ENCODE data around the gene SLC39A11. TPM values are rescaled to one million over a fixed set of nuclear protein-coding genes. Genes with fewer than 3 reads are reported as not detected.
A peak's percentile ranks its signal among the peaks of the same experiment; 100 is the strongest.
"Not testable (repeated sequence)": the region's sequence is repeated elsewhere in the genome, so short reads cannot be mapped to it uniquely, and the experiment has no call there.

The SLC39A11 gene
- total RNA-seq, 1 donor from 2014 or later: 16.3 TPM

DNA sequence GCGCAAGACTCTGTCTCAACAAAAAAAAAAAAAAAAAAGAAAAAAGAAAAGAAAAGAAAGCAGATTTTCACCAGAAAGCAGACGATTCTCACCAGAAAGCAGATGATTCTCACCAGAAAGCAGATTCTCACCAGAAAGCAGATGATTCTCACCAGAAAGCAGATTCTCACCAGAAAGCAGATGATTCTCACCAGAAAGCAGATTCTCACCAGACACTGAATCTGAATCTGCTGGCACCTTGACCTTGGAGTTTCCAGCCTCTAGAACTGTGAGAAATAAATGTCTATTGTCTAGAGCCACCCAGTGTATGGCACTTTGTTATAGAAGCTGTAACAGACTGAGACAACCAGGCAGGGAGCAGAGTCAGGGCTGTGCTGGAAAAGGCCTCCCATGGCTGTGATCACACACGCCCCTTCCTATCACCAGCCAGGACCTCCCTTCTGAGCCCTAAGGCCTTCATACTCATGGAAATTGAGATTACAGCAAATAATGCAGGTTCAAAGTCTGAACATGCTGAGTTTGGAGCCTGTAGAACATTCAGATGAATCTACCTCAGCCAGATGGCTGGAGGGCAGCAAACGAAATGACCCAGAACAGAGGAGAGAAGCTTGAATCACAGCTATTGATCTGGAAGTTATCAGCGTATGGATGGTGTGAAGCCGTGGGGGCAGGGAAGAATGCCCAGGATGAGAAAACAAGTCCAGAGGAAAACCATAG, 309.3 kb downstream of the SLC39A11 start:
- Mint-ChIP-seq H3K36me3 (ENCODE audit: unreplicated experiment) (peaks cover 5% of the 10 kb centered on the region), H3K4me3 (ENCODE audit: unreplicated experiment) (no peak overlapping the region), H3K27me3 (ENCODE audit: unreplicated experiment) (peaks cover 2% of the 10 kb centered on the region), H3K4me1 (ENCODE audit: low read depth, unreplicated experiment) (peaks cover 30% of the 10 kb centered on the region), H3K9me3 (ENCODE audit: unreplicated experiment) (peaks cover 13% of the 10 kb centered on the region), H3K27ac (ENCODE audit: unreplicated experiment) (no peak overlapping the region)
- no peak for DNase-seq
- TF ChIP-seq, protein P1, sequence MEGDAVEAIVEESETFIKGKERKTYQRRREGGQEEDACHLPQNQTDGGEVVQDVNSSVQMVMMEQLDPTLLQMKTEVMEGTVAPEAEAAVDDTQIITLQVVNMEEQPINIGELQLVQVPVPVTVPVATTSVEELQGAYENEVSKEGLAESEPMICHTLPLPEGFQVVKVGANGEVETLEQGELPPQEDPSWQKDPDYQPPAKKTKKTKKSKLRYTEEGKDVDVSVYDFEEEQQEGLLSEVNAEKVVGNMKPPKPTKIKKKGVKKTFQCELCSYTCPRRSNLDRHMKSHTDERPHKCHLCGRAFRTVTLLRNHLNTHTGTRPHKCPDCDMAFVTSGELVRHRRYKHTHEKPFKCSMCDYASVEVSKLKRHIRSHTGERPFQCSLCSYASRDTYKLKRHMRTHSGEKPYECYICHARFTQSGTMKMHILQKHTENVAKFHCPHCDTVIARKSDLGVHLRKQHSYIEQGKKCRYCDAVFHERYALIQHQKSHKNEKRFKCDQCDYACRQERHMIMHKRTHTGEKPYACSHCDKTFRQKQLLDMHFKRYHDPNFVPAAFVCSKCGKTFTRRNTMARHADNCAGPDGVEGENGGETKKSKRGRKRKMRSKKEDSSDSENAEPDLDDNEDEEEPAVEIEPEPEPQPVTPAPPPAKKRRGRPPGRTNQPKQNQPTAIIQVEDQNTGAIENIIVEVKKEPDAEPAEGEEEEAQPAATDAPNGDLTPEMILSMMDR (IDR thresholded peaks at IDR 0.05; ENCODE audit: partially characterized antibody, unreplicated experiment): no peak

DNA sequence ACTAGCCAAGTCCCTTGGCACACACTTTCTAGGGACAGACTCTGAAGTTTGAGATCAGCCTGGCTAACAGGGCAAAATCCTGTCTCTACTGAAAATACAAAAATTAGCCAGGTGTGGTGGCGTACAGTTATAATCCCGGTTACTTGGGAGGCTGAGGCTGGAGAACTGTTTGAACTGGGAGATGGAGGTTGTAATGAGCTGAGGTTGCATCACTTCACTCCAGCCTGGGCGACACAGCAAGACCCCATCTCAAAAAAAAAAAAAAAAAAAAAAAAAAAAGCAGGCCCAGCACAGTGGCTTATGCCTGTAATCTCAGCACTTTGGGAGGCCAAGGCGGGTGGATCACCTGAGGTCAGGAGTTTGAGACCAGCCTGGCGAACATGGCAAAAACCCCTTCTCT, 310.1 kb downstream of the SLC39A11 start:
- H3K36me3 Mint-ChIP-seq (ENCODE audit: unreplicated experiment); DNase-seq; H3K4me3 Mint-ChIP-seq (ENCODE audit: unreplicated experiment); H3K27me3 Mint-ChIP-seq (ENCODE audit: unreplicated experiment); H3K27ac Mint-ChIP-seq (ENCODE audit: unreplicated experiment): not testable (repeated sequence)
- peaks cover 14% of the 10 kb centered on the region for H3K9me3 Mint-ChIP-seq (ENCODE audit: unreplicated experiment)
- H3K4me1 Mint-ChIP-seq (ENCODE audit: low read depth, unreplicated experiment): peaks cover 32% of the 10 kb centered on the region

DNA sequence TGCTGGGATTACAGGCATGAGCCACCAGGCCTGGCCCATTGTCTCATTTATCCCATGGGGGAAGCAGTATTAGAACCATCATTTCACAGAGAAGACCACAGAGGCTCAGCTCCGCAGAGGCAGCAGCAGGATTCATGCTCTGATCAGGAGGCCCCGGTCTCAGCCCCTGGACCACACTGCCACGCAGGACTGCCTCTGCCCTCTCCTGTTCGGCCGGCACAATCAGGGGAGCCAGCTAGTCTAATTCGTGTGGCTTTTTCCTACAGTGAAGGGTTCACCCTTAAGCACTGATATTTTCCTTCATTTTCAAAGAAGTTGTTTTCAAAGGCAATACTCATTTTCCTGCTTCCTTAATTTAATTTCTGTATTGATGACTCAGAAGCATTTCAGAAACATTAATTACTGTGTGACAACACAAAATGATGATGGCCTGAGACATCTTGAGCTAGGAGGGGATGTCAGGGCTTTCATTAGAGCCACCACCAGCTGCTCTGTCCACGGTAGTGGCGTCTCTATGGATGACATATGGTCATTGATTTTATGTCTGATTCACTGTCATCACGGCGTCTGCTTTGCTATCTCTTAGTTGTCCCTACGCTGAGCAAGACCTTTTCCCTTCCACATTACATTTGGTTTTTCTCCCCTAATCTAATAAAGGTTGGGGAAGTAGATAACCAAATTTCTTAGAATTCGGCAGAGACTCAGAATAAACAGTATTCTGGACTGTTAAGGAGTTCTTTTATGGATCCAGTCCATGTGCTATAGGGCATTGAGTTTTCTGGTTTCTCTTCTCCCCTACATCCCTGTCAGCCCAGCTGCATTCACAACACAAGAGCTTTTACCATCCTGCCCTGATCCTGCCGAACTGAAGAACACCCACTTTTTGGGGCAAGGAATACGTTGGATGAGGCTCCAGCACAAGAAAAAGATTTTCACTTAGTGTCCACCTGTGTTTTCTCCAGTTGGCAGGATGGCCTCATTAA, 314.0 kb downstream of the SLC39A11 start:
- peaks cover 62% of the 10 kb centered on the region for H3K4me1 Mint-ChIP-seq (ENCODE audit: low read depth, unreplicated experiment)
- peak overlapping the region; percentile 58 for H3K4me3 Mint-ChIP-seq (ENCODE audit: unreplicated experiment)
- TF ChIP-seq, protein P1 (IDR thresholded peaks at IDR 0.05; ENCODE audit: partially characterized antibody, unreplicated experiment): no peak
- peaks cover 7% of the 10 kb centered on the region for H3K27me3 Mint-ChIP-seq (ENCODE audit: unreplicated experiment)
- peak overlapping the region; percentile 99 for H3K27ac Mint-ChIP-seq (ENCODE audit: unreplicated experiment)
- peaks cover 27% of the 10 kb centered on the region for H3K9me3 Mint-ChIP-seq (ENCODE audit: unreplicated experiment)
- no peaks in the 10 kb centered on the region for H3K36me3 Mint-ChIP-seq (ENCODE audit: unreplicated experiment)
- peak; percentile 69 for DNase-seq

DNA sequence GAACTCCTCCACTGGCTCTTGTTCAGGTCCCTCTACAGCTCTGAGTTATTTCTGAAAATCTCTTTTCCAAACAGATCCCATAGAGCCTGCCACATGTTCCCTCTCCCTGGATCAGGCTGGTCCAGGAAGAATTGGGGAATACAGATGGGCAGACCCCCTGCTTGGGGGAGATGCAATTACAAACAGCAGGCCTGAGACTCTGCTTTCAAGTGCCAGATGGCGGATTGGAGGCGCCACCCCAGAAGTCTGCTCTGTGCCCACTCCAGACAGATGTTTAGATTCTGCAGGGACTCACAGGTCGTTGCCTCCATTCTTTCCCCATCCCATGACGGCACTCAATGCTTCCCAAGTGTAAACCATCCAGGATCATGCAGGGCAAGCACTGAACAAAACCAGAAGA, 316.6 kb downstream of the SLC39A11 start:
- Mint-ChIP-seq H3K4me3 (ENCODE audit: unreplicated experiment) (peak overlapping the region; percentile 32), H3K9me3 (ENCODE audit: unreplicated experiment) (peaks cover 29% of the 10 kb centered on the region), H3K27ac (ENCODE audit: unreplicated experiment) (peak overlapping the region; percentile 92), H3K27me3 (ENCODE audit: unreplicated experiment) (peaks cover 9% of the 10 kb centered on the region), H3K4me1 (ENCODE audit: low read depth, unreplicated experiment) (peaks cover 68% of the 10 kb centered on the region), H3K36me3 (ENCODE audit: unreplicated experiment) (no peaks in the 10 kb centered on the region)
- DNase-seq: peak; percentile 32
- TF ChIP-seq, protein P1 (IDR thresholded peaks at IDR 0.05; ENCODE audit: partially characterized antibody, unreplicated experiment): no peak

DNA sequence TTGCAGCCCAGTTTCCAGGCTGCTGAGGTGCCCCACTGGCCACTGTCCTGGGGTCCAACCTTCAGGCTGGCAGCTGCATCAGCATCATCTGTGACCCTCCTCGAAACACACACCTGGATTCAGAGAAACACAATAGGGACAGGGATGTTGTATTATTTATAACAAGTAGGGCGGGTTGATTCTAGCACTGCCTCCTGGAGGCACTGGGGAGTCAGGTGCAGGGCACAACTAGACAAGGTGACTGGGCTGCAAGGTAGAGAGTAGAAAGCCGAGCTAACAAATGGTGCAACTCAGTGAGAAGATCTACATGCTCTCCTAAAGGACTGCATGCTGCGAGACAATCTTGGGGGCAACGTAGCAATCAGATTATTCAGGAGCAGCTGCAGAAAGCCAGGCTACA, 317.3 kb downstream of the SLC39A11 start:
- Mint-ChIP-seq H3K4me3 (ENCODE audit: unreplicated experiment) (no peak overlapping the region), H3K27me3 (ENCODE audit: unreplicated experiment) (peaks cover 9% of the 10 kb centered on the region), H3K27ac (ENCODE audit: unreplicated experiment) (peak overlapping the region; percentile 92), H3K36me3 (ENCODE audit: unreplicated experiment) (peaks cover 4% of the 10 kb centered on the region), H3K4me1 (ENCODE audit: low read depth, unreplicated experiment) (peaks cover 65% of the 10 kb centered on the region), H3K9me3 (ENCODE audit: unreplicated experiment) (peaks cover 29% of the 10 kb centered on the region)
- TF ChIP-seq, protein P1 (IDR thresholded peaks at IDR 0.05; ENCODE audit: partially characterized antibody, unreplicated experiment): no peak
- no peak for DNase-seq
